NAMALWA (cell line): Measurements from ENCODE around the gene RFX8.
A peak's percentile ranks its signal among the peaks of the same experiment; 100 is the strongest.

Experiments
- DNase-seq: peaks from one replicate; pipeline ENCODE4 v3.0.0-alpha.2; 2015; ENCODE audit warnings: low spot score

Gene RFX8

GRCh38 chr2:101410114-101410513, 64.8 kb downstream of the RFX8 start:
- DNase-seq, result no peak

GRCh38 chr2:101409699-101410098, 65.2 kb downstream of the RFX8 start:
- DNase-seq, result no peak

- no peak for DNase-seq
Observed at GRCh38 chr2:101408925-101409324, 66.0 kb downstream of the RFX8 start.

DNA sequence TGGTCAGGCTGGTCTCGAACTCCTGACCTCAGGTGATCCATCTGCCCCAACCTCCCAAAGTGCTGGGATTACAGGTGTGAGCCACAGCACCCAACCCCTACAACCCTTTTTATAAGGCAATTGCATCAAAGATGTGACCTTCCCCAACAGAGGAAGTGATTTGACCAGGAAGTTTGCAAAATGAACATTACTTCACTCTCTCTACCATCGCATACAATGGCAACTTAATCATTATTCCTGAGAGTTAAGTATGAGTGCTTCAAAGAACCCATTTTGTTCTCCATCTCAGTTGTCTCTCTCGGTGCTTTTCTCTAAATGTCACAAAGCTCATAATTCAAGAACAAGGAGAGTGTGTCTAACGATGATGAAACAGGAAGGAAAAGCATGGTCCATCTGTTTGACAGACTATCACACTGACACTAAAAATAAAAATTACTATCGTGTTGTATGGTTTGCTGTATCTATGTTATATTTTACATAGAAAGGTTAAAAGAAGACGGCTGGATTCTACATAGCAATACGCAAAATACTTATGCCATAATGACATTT, 69.5 kb downstream of the RFX8 start:
- DNase-seq, result no peak

- no peak for DNase-seq
Observed at GRCh38 chr2:101403745-101404144, 71.2 kb downstream of the RFX8 start.

DNA sequence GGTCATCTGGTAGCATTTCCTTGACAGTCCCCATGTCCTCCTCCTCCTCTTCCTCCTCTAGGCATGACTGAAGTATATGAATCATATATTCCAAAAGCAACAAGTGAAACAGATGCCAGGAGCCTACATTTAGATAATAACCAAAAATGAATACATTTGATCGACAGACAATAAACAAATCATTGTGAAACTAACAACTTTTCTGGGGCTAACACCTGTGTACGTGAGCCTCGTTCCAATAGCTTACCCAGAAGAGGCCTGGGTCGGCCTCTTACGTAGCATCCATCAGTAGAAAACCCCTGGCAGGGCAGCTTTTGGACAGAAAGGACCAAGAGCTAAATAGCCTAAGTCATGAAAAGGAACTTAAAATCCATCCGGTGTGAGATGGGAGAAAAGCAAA, 72.3 kb downstream of the RFX8 start:
- no peak for DNase-seq

GRCh38 chr2:101401906-101402305, 73.0 kb downstream of the RFX8 start:
- peak; percentile 9 for DNase-seq

- DNase-seq, result no peak
Observed at GRCh38 chr2:101401326-101401665, 73.6 kb downstream of the RFX8 start.

GRCh38 chr2:101400506-101401325, 74.2 kb downstream of the RFX8 start:
- no peak for DNase-seq

GRCh38 chr2:101400048-101400447, 74.9 kb downstream of the RFX8 start:
- no peak for DNase-seq

- DNase-seq, result no peak
Observed at GRCh38 chr2:101399021-101399799, 75.7 kb downstream of the RFX8 start.

DNA sequence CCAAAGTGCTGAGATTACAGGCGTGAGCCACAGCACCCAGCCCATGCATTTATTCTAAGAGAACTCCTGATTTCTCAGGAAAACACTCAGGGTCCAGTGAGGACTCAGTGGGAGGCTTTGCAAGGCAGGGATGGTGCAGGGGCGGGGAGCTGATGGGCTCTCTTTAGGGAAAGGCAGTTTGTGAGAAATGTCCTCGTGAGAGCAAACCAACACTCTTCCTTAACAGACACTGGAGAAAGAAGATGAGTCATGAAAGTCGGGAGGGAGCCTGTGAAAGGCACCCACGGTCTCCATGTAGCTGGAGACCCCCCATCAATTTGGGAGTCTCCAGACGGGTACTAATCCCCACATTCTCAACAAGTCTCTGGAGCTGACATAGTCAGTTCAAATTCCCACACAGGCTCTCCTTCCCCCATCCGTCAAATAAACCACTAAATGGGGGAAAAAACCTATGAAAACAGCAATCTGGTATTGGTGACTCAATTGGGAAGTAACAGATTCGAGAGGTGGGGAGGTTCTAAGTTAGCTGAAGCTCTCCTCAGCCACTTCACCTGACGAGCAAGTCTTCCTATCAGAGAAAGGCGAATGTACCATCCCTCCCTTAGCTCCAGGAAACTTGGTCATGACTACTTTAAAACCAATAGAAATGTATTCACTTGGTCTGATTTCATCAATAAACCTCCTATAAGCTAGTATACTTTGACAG, 76.6 kb downstream of the RFX8 start:
- no peak for DNase-seq

GRCh38 chr2:101396316-101396717, 78.6 kb downstream of the RFX8 start:
- no peak for DNase-seq

DNA sequence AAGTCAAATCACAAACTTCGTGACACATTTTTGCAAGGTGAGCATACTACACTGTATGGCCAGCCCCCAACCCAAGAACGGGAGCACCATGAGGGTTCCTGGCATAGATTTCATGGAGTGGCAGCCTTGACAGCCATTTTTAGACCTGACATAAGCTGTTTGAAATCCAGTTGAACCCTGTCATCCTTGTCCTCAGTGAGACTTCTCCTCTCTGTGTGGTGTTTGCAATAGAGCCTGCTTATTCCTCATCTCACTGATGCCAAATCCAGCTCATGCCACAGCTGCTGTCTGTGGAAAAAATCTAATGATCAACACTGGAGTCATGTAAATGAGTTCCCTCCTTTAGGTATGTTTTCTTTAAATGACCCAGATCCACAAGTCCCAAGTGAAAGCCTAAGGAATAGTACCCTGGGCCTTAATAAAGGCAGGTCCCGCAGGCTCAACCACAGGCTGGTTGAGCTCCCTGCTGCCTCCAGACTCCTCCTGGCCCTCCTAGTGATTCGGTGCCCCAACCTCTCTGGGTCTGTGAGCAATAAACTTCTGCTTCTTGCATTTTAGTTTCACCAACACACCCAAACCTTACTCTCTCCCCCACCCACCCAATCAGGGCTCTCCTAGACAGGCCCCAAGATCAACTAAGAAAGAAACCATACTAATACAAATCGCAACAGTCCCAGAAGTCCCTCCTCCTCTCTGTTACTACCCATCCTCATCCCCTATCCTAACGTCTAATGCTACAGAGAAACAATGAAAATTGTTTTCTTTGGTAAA, 79.2 kb downstream of the RFX8 start:
- no peak for DNase-seq

DNA sequence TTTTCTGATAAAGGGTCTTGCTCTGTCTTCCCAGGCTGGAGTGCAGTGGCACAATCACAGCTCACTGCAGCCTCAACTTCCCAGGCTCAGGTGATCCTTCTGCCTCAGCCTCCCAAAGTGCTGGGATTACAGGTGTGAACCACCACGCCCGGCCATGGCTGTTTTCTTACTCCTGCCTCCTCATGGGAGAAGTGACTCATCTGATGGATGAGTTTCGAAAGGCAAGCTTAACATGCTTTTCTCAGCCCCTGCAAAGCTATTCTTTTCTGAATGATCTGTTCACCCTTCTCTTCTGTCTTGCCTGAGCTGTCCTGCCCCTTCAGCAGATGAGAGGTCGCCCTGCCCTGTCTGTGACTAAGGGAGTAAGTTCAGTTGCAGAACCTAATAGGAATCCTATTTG, 86.7 kb downstream of the RFX8 start:
- no peak for DNase-seq

DNA sequence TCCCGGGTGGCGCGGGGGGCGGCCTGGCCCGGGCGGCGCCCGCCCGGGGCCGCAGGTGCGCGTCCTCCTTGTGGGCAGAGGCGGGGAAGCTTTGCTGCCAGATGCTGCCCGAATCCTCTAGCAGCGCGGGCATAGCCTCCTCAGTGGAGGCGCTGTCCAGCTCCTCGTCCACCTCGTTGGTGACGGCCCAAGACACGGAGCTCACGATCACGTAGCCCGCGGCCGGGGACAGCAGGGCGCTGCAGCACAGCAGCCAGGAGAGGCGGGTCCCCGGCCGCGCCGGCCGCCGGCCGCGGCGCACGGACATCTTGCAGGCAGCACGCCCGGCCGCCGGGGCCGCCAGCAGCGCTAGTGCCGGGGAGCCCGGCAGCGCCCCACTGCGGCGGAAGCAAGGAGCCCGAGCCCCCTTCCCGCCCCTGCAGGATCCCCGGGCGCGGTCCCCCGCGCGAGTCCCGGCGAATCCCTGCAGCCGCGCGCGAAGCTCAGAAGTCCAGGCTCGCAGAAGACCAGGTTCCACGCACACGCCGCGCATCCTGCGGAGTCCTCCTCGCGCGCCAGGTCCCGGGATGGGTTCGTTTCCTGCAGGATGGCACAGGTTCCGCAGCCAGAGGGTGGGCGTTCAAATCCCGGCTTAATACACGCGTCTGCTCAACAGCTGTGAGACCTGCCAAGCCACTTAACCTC, 87.6 kb downstream of the RFX8 start, which contains the start of gene CREG2:
Gene CREG2, minus strand, starts transcription at position 353 of the 684 bp plus-strand sequence. Its CDS starts 46 bp downstream, at position 307.
- DNase-seq, result no peak

- no peak for DNase-seq
Observed at GRCh38 chr2:101386599-101387150, 88.2 kb downstream of the RFX8 start.

- DNase-seq, result no peak
Observed at GRCh38 chr2:101383016-101383541, 91.8 kb downstream of the RFX8 start.

DNA sequence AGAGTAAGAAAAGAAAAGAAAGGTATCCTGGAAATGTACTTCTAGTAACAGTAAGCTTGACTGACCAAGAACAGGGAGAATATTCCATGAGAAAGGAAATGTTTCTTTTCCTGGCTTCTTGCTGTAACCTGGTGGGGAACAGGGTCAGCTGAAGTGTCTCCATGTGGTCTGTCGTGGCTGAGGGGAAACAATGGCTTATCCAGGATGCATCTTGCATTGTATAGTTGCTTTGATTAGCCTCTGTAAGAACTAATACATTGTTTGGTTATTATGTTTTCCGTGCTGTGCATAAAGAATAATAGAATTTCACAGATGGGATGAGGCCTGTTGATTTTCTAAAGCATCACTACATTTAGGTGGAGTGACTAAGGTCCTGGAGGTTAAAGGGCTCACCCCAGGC, 92.5 kb downstream of the RFX8 start:
- DNase-seq, result no peak

DNA sequence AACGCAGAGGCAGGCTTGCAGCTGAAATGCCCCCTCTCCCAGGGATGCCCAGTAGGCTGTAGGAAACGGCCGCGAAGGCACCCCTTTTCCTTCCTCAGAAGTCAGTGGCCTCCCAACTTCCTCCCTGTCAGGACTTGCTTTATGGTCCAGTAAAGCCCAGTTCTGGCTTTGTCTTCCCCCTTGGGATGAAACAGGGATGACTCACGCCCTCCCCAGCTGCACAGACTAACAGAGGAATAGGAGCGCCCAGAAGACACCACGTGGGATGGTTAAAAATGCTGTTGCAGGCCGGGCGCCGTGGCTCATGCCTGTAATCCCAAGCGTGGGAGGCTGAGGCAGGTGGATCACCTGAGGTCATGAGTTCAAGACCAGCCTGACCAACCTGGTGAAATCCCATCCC, 94.5 kb downstream of the RFX8 start:
- no peak for DNase-seq

DNA sequence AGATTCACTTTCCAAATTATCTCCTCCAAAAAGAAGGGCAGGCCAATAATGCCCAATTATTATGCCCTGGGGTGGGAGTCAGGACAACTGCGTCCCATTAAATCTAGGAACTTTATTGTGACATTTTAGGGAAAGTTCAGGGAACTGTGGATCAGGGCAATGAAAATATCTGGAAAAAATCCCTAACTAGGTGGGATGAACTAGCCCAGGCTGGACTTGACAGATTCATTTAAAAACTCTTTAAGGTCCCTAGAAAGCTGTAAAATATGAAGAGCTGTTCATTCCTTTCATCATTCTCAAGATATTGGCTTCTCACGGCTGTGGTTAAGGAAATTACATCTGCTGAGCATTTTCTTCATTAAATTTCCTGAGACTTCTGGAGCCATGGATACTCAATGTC, 95.8 kb downstream of the RFX8 start:
- no peak for DNase-seq
